ENCODE data around the gene CLDN24. TPM values are rescaled to one million over a fixed set of nuclear protein-coding genes. Genes with fewer than 3 reads are reported as not detected.

CLDN24 gene
- total and polyA plus RNA-seq, 2 donors (not counting 1 experiment from before 2014, with no cell fraction given): not detected

DNA sequence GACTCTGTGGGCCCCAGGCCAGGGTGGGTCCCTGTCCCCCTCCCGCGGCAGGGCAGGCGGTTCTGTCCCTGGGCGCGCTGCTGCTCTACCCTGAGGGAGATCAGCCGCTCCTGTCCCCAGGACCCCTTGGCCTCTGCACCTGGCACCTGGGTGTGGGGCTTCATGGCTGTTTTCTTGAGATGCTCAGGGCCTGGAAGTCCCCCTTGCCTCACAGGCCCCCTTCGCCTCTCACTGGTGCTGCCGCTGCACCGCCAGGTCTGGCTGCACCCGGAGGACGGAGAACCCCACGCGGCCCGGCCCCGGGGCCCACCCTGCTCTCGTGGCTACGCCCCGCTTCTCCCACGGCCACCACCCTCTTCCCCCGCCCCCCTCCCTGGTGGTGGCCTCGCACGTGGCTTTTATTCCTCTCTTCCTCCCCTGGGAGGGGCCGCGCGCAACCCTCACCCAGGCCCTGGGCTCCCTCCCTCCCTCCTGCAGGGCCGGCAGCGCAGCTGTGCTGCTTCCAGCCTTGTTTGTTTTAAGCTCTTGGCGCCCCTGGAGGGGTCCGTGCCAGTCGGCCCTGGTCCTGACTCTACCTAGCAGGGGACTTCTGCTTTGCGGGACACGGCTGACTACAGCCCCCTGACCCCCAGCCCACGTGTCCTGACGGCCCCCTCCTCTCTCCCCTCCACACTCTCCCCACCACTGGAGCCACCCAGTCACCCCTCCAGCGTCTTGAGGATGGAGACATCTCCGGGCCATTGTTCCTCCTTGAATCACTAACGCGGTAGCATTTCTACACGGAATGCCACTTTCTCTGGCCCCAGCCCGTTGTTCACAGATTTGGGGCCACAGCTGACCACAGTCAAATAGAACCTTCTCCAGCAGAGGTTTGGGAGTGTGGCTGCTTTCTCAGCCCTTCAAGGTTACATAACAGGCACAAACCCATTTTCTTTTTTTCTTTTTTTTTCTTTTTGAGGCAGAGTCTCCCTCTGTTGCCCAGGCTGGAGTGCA lies 20.6 kb upstream of the CLDN24 start:
- H3K36me3 ChIP-seq (ENCODE audit: control insufficient read depth, insufficient read depth, low read length): no peaks in the 10 kb centered on the region
- H3K27me3 ChIP-seq (ENCODE audit: control insufficient read depth, insufficient read depth, low read length): no peaks in the 10 kb centered on the region
- H3K79me2 ChIP-seq (ENCODE audit: control insufficient read depth, insufficient read depth, low read length): no peaks in the 10 kb centered on the region
- DNase-seq (ENCODE audit: low read depth in 2 of 2): no peak
- H3K27ac ChIP-seq (ENCODE audit: insufficient read depth, low read length): no peak overlapping the region
- H3K9ac ChIP-seq (ENCODE audit: insufficient read depth, low read length): no peak overlapping the region
- no peak overlapping the region for H3K4me2 ChIP-seq (ENCODE audit: extremely low read depth, insufficient read depth, low read length)
- peak overlapping the region; percentile 37 for H2AFZ ChIP-seq (ENCODE audit: low read length)
- TF ChIP-seq EZH2 (IDR thresholded peaks at IDR 0.05; ENCODE audit: low read length, missing control alignments): no peak
- TF ChIP-seq, protein P1, sequence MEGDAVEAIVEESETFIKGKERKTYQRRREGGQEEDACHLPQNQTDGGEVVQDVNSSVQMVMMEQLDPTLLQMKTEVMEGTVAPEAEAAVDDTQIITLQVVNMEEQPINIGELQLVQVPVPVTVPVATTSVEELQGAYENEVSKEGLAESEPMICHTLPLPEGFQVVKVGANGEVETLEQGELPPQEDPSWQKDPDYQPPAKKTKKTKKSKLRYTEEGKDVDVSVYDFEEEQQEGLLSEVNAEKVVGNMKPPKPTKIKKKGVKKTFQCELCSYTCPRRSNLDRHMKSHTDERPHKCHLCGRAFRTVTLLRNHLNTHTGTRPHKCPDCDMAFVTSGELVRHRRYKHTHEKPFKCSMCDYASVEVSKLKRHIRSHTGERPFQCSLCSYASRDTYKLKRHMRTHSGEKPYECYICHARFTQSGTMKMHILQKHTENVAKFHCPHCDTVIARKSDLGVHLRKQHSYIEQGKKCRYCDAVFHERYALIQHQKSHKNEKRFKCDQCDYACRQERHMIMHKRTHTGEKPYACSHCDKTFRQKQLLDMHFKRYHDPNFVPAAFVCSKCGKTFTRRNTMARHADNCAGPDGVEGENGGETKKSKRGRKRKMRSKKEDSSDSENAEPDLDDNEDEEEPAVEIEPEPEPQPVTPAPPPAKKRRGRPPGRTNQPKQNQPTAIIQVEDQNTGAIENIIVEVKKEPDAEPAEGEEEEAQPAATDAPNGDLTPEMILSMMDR (conservative IDR thresholded peaks at IDR 0.05 in 1 of 2, IDR thresholded peaks at IDR 0.05 in 1 of 2; ENCODE audit: low read depth in 1 of 2, low read length in 2 of 2): no peak
- no peaks in the 10 kb centered on the region for H4K20me1 ChIP-seq (ENCODE audit: control insufficient read depth, extremely low read depth, insufficient read depth, low read length)
- no peaks in the 10 kb centered on the region for H3K4me1 ChIP-seq (ENCODE audit: control insufficient read depth, extremely low read depth, insufficient read depth, low read length)
- no peaks in the 10 kb centered on the region for H3K9me3 ChIP-seq (ENCODE audit: control insufficient read depth, insufficient read depth, low read depth, low read length)
- H3K4me3 ChIP-seq (replicated peaks in 1 of 4; ENCODE audit: control extremely low read depth in 1 of 4, insufficient read depth in 1 of 4, low read depth in 3 of 4, low read length in 4 of 4): peak overlapping the region in 1 of 4 experiments; percentile 7

DNA sequence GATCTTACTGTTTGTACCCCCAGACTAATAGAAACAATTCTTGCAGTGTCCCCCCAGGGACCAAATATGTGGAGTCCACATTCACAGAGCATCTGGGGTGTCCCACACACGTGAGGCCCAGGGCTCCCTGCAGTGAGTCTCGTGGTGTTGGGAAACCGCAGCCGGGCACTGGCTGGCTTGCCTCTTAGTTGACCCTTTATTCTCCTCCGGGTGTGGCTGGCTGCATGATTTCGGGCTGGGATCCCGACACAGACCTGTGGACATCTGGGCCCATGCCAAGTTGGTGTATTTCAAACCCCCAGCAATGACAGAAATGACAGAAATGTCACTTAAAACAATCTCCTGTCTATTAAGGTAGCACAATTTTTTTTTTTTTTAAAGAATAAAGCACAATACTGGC lies 15.6 kb upstream of the CLDN24 start:
- H3K79me2 ChIP-seq (ENCODE audit: control insufficient read depth, insufficient read depth, low read length): no peaks in the 10 kb centered on the region
- no peak for DNase-seq (ENCODE audit: low read depth in 2 of 2)
- no peak overlapping the region for H3K4me3 ChIP-seq (replicated peaks in 1 of 4; ENCODE audit: control extremely low read depth in 1 of 4, insufficient read depth in 1 of 4, low read depth in 3 of 4, low read length in 4 of 4)
- no peaks in the 10 kb centered on the region for H3K27me3 ChIP-seq (ENCODE audit: control insufficient read depth, insufficient read depth, low read length)
- peaks cover 11% of the 10 kb centered on the region for H3K4me1 ChIP-seq (ENCODE audit: control insufficient read depth, extremely low read depth, insufficient read depth, low read length)
- H3K9me3 ChIP-seq (ENCODE audit: control insufficient read depth, insufficient read depth, low read depth, low read length): no peaks in the 10 kb centered on the region
- H3K36me3 ChIP-seq (ENCODE audit: control insufficient read depth, insufficient read depth, low read length): no peaks in the 10 kb centered on the region
- no peaks in the 10 kb centered on the region for H4K20me1 ChIP-seq (ENCODE audit: control insufficient read depth, extremely low read depth, insufficient read depth, low read length)
- no peak overlapping the region for H3K27ac ChIP-seq (ENCODE audit: insufficient read depth, low read length)
- no peak overlapping the region for H3K4me2 ChIP-seq (ENCODE audit: extremely low read depth, insufficient read depth, low read length)
- no peak for TF ChIP-seq EZH2 (IDR thresholded peaks at IDR 0.05; ENCODE audit: low read length, missing control alignments)
- TF ChIP-seq, protein P1 (conservative IDR thresholded peaks at IDR 0.05 in 1 of 2, IDR thresholded peaks at IDR 0.05 in 1 of 2; ENCODE audit: low read depth in 1 of 2, low read length in 2 of 2): no peak
- no peak overlapping the region for H2AFZ ChIP-seq (ENCODE audit: low read length)
- H3K9ac ChIP-seq (ENCODE audit: insufficient read depth, low read length): no peak overlapping the region

DNA sequence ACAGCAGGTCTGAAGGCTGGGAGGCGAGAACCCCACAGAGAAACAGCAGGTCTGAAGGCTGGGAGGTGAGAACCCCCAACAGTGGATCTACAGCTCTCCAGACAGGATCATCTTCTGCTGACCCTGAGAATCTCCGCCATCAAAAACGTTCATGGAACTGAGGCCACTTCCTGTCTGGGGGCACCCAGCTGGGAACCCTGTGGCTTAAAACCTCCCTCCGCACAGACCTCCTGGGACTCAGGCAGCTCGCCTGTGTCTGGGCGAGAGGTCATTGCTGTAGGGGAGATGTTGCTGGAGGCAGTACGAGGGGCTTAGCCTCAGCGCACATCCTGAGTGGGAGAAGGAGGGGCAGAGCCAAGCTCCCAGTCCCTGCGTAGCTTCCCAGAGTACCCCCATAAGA lies 15.1 kb upstream of the CLDN24 start:
- Histone ChIP-seq H3K9ac (ENCODE audit: insufficient read depth, low read length) (no peak overlapping the region), H3K27ac (ENCODE audit: insufficient read depth, low read length) (no peak overlapping the region), H3K36me3 (ENCODE audit: control insufficient read depth, insufficient read depth, low read length) (no peaks in the 10 kb centered on the region), H3K27me3 (ENCODE audit: control insufficient read depth, insufficient read depth, low read length) (no peaks in the 10 kb centered on the region), H4K20me1 (ENCODE audit: control insufficient read depth, extremely low read depth, insufficient read depth, low read length) (no peaks in the 10 kb centered on the region), H3K79me2 (ENCODE audit: control insufficient read depth, insufficient read depth, low read length) (no peaks in the 10 kb centered on the region), H2AFZ (ENCODE audit: low read length) (no peak overlapping the region), H3K9me3 (ENCODE audit: control insufficient read depth, insufficient read depth, low read depth, low read length) (no peaks in the 10 kb centered on the region), H3K4me1 (ENCODE audit: control insufficient read depth, extremely low read depth, insufficient read depth, low read length) (peaks cover 11% of the 10 kb centered on the region), H3K4me2 (ENCODE audit: extremely low read depth, insufficient read depth, low read length) (no peak overlapping the region), H3K4me3 (replicated peaks in 1 of 4; ENCODE audit: control extremely low read depth in 1 of 4, insufficient read depth in 1 of 4, low read depth in 3 of 4, low read length in 4 of 4) (no peak overlapping the region)
- TF ChIP-seq, protein P1 (conservative IDR thresholded peaks at IDR 0.05 in 1 of 2, IDR thresholded peaks at IDR 0.05 in 1 of 2; ENCODE audit: low read depth in 1 of 2, low read length in 2 of 2): no peak
- no peak for TF ChIP-seq EZH2 (IDR thresholded peaks at IDR 0.05; ENCODE audit: low read length, missing control alignments)
- DNase-seq (ENCODE audit: low read depth in 2 of 2): no peak
